K562 treated with DMSO at 1 percent for 24 hours (cell line): Measurements from ENCODE around the gene OR10P1. TPM values are rescaled to one million over a fixed set of nuclear protein-coding genes. Genes with fewer than 3 reads are reported as not detected.

Experiments used
- total RNA-seq: library from RNA; unstranded; fragments of 300-600 nt; gene quantifications from 2 replicates; pipeline ENCODE4 v1.2.3, GENCODE V29; 2022; ENCODE audit warnings: low read depth; ENCODE audit not compliant: insufficient read depth

OR10P1 gene, protein sequence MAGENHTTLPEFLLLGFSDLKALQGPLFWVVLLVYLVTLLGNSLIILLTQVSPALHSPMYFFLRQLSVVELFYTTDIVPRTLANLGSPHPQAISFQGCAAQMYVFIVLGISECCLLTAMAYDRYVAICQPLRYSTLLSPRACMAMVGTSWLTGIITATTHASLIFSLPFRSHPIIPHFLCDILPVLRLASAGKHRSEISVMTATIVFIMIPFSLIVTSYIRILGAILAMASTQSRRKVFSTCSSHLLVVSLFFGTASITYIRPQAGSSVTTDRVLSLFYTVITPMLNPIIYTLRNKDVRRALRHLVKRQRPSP
- not detected in 2 replicates for total RNA-seq

DNA sequence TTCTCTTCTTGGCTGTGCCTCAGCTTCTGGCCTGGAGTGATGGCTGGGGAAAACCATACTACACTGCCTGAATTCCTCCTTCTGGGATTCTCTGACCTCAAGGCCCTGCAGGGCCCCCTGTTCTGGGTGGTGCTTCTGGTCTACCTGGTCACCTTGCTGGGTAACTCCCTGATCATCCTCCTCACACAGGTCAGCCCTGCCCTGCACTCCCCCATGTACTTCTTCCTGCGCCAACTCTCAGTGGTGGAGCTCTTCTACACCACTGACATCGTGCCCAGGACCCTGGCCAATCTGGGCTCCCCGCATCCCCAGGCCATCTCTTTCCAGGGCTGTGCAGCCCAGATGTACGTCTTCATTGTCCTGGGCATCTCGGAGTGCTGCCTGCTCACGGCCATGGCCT is at the start of gene OR10P1:
TSS of gene OR10P1 (plus strand) at position 40 of the 400 bp plus-strand sequence. CDS start at position 40, 0 bp downstream.

Other genes starting within 250 kb of the OR10P1 start
- gene OR6C65, start 236.4 kb upstream of the OR10P1 start, total RNA-seq: not detected in 2 replicates
- not detected in 2 replicates for gene OR6C76, start 210.6 kb upstream of the OR10P1 start, total RNA-seq
- gene OR6C2, start 192.8 kb upstream of the OR10P1 start, total RNA-seq: not detected in 2 replicates
- not detected in 2 replicates for gene OR6C70, start 166.8 kb upstream of the OR10P1 start, total RNA-seq
- gene OR6C68, start 144.5 kb upstream of the OR10P1 start, total RNA-seq: not detected in 2 replicates
- gene OR6C4, start 87.3 kb upstream of the OR10P1 start, total RNA-seq: not detected in 2 replicates
- not detected in 2 replicates for gene OR2AP1, start 64.4 kb upstream of the OR10P1 start, total RNA-seq
- gene ITGA7, start 71.0 kb downstream of the OR10P1 start, total RNA-seq: 2.1 and 3.6 TPM in 2 replicates
- gene BLOC1S1, start 79.2 kb downstream of the OR10P1 start, total RNA-seq: 117 and 124 TPM in 2 replicates
- gene RDH5, start 83.5 kb downstream of the OR10P1 start, total RNA-seq: 2.8 and 3.7 TPM in 2 replicates
- gene CD63, start 92.1 kb downstream of the OR10P1 start, total RNA-seq: 937 and 946 TPM in 2 replicates
- 11.2 and 15.9 TPM in 2 replicates for gene GDF11, start 106.2 kb downstream of the OR10P1 start, total RNA-seq
- gene SARNP, start 180.8 kb downstream of the OR10P1 start, total RNA-seq: 69.0 and 84.4 TPM in 2 replicates
- 29.6 and 36.3 TPM in 2 replicates for gene ORMDL2, start 181.1 kb downstream of the OR10P1 start, total RNA-seq
- gene DNAJC14, start 192.7 kb downstream of the OR10P1 start, total RNA-seq: 22.0 and 22.8 TPM in 2 replicates
- 1.0 and 1.6 TPM in 2 replicates for gene MMP19, start 206.0 kb downstream of the OR10P1 start, total RNA-seq